HG03432 (cell line): Measurements from ENCODE around the gene TTC9B.
A peak's percentile ranks its signal among the peaks of the same experiment; 100 is the strongest.

ENCODE experiments used
- ATAC-seq: cut with Tn5 transposase; IDR thresholded peaks from one replicate; pipeline ENCODE4 v1.9.1; 2021; ENCODE audit warnings: mild to moderate bottlenecking, moderate library complexity; ENCODE audit not compliant: unreplicated experiment

Gene TTC9B

GRCh38 chr19:40216013-40216776, 2.0 kb downstream of the TTC9B start:
- no peak for ATAC-seq

DNA sequence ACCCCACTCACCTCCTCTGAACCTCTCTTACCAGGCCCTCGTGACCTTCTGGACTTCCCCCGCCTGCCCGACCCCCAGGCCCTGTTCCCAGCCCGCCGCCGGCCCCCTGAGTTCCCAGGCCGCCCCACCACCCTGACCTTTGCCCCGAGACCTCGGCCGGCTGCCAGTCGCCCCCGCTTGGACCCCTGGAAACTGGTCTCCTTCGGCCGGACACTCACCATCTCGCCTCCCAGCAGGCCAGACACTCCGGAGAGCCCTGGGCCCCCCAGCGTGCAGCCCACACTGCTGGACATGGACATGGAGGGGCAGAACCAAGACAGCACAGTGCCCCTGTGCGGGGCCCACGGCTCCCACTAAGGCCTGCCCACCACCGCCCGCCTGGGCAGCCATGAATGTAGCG, 3.2 kb downstream of the TTC9B start:
- no peak for ATAC-seq

GRCh38 chr19:40213882-40214570, 4.2 kb downstream of the TTC9B start:
- ATAC-seq = no peak

- ATAC-seq = no peak
Observed at GRCh38 chr19:40213251-40213829, 4.8 kb downstream of the TTC9B start.

DNA sequence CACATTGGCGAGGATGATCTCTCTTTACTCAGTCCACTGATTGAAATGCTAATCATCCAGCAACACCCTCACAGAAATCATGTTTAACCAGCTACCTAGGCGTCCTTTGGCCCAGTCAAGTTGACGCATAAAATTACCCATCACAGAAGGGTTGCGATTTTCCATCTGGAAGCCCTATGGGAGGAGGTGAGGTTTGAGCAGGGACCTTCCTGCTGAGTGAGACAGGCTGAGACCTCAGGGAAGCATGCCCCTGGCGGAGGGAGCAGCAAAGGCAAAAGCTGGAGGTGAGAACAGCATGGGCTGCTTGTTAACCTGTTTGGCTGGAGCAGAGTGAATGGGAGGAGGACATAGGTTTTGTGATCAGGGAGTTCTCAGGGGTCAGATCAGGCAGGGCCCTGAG, 7.3 kb downstream of the TTC9B start:
- ATAC-seq = no peak

DNA sequence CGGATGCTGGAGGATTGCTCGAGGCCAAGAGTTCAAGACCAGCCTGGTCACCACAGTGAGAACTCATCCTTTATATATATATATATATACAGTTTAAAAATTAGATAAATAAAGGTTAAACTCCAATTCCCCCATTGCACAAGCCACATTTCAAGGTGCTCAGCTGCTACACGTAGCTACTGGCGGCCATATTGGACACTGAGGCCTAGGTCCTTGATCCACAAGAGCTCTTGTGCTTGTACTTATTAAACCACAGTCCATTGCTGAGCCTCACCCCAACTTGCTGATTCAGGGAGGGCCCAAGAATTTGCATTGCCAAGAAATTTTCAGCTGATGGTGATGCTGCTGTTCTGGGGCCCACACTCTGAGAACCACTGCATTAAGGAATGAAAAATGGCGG, 9.6 kb downstream of the TTC9B start:
- ATAC-seq = no peak

GRCh38 chr19:40205760-40206159, 12.4 kb downstream of the TTC9B start:
- no peak for ATAC-seq

DNA sequence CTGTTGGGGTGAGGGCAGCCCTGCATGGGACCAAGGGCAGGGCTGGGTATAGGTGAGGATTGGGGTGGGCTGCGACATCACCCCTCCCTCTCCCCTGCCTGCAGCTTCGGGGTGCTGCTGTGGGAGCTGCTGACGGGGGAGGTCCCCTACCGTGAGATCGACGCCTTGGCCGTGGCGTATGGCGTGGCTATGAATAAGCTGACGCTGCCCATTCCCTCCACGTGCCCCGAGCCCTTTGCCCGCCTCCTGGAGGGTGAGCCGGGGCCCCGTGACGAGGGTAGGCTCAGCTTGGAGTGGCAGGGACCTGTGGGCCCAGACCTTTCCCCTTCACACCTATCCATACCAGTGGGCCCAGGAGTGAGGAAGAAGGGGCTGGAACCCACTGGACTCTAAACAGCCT, 13.8 kb downstream of the TTC9B start:
- ATAC-seq = no peak

DNA sequence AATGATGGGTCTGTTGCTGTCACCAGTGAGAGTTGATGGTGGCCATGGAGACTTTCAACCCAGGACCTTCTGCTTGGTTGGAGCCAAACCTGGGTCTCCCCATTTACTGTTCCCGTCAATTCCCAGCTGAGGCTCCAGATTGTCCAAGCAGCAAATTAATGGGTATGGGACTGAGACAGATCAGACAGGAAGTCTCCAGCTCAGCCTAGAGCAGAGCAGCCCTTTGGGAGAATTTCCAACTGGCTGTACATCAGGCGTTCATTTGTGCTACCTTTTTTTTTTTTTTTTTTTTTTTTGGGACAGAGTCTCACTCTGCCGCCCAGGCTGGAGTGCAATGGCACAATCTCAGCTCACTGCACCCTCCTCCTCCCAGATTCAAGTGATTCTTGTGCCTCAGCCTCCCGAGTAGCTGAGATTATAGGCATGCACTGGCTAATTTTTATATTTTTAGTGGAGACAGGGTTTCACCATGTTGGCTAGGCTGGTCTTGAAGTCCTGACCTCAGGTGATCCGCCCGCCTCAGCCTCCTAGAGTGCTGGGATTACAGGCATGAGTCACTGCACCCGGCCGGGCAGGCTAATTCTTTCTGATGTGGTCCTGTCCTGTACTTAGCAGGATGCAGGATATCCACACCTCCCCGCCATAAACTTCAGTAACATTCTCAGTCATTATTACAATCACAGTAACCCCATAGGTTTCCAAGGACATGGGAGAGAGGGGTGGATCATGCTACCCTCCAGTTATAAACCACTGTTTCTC, 17.7 kb downstream of the TTC9B start:
- ATAC-seq = no peak

GRCh38 chr19:40198272-40198990, 19.8 kb downstream of the TTC9B start:
- no peak for ATAC-seq

DNA sequence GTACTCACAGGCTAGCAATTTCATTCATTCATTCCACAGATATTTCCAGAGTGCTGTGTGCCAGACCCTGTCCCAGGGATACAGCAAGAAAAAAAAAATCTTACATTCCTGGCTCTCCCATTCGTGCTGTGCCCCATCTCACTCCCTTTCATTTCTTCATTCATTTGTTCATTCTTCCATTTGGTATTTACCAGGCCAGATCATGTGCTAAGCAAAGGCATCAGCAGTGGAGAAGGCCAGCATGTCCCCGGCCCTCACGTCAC, 24.7 kb downstream of the TTC9B start:
- ATAC-seq = no peak

- ATAC-seq = no peak
Observed at GRCh38 chr19:40192758-40193586, 25.2 kb downstream of the TTC9B start.

- peak; percentile 20 for ATAC-seq
Observed at GRCh38 chr19:40191836-40192646, 26.1 kb downstream of the TTC9B start.

- peak; percentile 82 for ATAC-seq
Observed at GRCh38 chr19:40190891-40191835, 27.0 kb downstream of the TTC9B start, which contains the start of gene MAP3K10. TSS of gene MAP3K10 (plus strand) at chr19:40191426. CDS start at chr19:40192032, 606 bp downstream.

DNA sequence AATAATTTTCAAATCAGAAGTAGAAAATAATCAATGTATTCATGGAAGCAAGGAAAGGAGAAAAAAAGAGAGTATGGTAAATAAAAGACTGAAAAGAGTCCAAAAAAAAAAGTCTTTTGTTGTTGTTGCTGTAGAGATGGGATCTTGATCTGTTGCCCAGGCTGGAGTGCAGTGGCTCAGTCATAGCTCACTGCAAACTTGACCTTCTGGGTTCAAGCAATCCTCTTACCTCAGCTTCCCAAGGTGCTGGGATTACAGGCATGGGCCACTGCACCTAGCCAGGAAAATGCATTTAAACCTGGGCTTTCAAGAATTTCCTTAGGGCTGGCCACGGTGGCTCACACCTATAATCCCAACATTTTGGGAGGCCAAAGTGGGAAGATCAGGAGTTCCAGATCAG, 33.9 kb downstream of the TTC9B start:
- no peak for ATAC-seq

- ATAC-seq = no peak
Observed at GRCh38 chr19:40178756-40179155, 39.4 kb downstream of the TTC9B start.

- no peak for ATAC-seq
Observed at GRCh38 chr19:40177286-40178070, 40.7 kb downstream of the TTC9B start.
